BE2C (cell line): ENCODE data around the gene CYP2U1.
"Not testable (repeated sequence)": the region's sequence is repeated elsewhere in the genome, so short reads cannot be mapped to it uniquely, and the experiment has no call there.

Source experiments
- DNase-seq: peaks from one replicate; pipeline ENCODE4 v3.0.0-alpha.2; 2020
- H3K27me3 ChIP-seq: fragments of 250-450 bp; sonication (Bioruptor Pico); 2 replicates; pipeline ENCODE4 v1.5.1; 2020; ENCODE audit warnings: mild to moderate bottlenecking
- H3K36me3 ChIP-seq: fragments of 250-450 bp; sonication (Bioruptor Pico); 2 replicates; pipeline ENCODE4 v1.5.1; 2020; ENCODE audit warnings: mild to moderate bottlenecking
- H3K4me1 ChIP-seq: fragments of 250-450 bp; sonication (Bioruptor Pico); 2 replicates; pipeline ENCODE4 v1.5.1; 2020
- H3K4me3 ChIP-seq: 2 replicates; pipeline ENCODE4 v1.5.1; 2011; ENCODE audit warnings: low read depth, low read length
- H3K9me3 ChIP-seq: fragments of 250-450 bp; sonication (Bioruptor Pico); 2 replicates; pipeline ENCODE4 v1.5.1; 2020
- CTCF ChIP-seq: IDR thresholded peaks from 2 replicates; pipeline ENCODE4 v1.5.1; 2012; ENCODE audit warnings: mild to moderate bottlenecking, low read depth, low read length

The CYP2U1 gene

DNA sequence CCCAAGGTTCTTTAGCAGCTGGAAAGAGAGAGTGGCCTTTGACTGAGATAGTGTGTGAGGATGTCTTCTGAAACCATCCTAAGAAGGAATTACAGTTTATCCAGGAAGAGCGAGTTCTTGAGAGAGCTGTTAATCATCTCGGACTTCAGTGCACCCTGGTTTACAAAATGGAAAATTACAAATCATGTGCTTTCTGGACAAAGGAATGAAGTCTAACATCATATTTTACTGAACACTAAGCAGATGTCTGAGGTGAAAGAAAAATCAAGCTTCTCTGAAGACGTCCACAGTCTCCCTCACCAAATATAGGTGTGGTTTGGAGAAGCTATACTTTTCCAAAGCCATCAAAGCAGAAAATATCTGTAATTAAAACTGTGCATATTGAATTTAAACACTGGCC lies 30.8 kb upstream of the CYP2U1 start:
- H3K9me3 ChIP-seq = no peaks in the 10 kb centered on the region; the same call in 1 of the 2 replicates
- TF ChIP-seq CTCF = no peak
- DNase-seq = no peak
- peaks cover 21% of the 10 kb centered on the region for H3K27me3 ChIP-seq
- no peaks in the 10 kb centered on the region for H3K36me3 ChIP-seq
- no peaks in the 10 kb centered on the region for H3K4me1 ChIP-seq
- no peak overlapping the region for H3K4me3 ChIP-seq

GRCh38 chr4:107901213-107901934 lies 30.0 kb upstream of the CYP2U1 start:
- Histone ChIP-seq H3K4me3 (no peak overlapping the region), H3K9me3 (no peaks in the 10 kb centered on the region; the same call in 1 of the 2 replicates), H3K4me1 (no peaks in the 10 kb centered on the region), H3K27me3 (peaks cover 15% of the 10 kb centered on the region), H3K36me3 (no peaks in the 10 kb centered on the region)
- TF ChIP-seq CTCF = no peak
- DNase-seq = no peak

DNA sequence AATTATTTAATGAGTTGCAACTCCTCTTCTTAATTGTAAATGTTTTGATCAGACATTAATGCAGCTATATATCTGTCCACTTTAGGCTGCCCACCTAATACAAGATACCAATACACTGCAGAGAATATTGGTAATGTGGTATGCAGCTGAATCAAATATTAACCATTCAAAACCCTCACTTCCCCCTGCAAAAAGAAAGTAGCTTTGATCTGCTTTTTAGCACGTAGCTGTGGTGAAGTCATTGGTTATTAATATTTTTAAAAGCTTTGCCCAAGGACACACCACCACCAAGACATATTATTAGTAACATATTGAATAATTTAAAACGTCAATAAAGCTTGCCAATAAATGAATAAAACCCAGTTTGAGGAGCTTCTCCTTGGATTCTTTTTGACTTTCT lies 28.6 kb upstream of the CYP2U1 start:
- TF ChIP-seq CTCF = no peak
- Histone ChIP-seq H3K27me3 (peaks cover 17% of the 10 kb centered on the region), H3K36me3 (no peaks in the 10 kb centered on the region), H3K9me3 (no peaks in the 10 kb centered on the region; the same call in 1 of the 2 replicates), H3K4me1 (no peaks in the 10 kb centered on the region), H3K4me3 (no peak overlapping the region)
- DNase-seq = no peak

DNA sequence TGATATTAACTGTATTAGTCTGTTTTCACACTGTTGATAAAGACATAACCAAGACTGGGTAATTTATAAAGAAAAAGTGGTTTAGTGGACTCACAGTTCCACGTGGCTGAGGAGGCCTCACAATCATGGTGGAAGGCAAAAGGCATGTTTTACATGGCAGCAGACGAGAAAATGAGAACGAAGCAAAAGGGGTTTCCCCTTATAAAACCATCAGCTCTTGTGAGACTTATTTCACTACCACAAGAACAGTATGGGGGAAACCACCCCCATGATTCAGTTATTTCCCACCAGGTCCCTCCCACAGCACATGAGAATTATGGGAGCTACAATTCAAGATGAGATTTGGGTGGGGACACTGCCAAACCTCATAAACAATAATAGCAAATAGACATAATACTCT lies 26.3 kb upstream of the CYP2U1 start:
- not testable (repeated sequence) for H3K4me3 ChIP-seq, H3K9me3 ChIP-seq, DNase-seq, H3K4me1 ChIP-seq, H3K36me3 ChIP-seq
- peaks cover 18% of the 10 kb centered on the region for H3K27me3 ChIP-seq

GRCh38 chr4:107906458-107907100 lies 24.8 kb upstream of the CYP2U1 start:
- H3K4me3 ChIP-seq = no peak overlapping the region
- no peaks in the 10 kb centered on the region for H3K36me3 ChIP-seq
- no peak for TF ChIP-seq CTCF
- peaks cover 15% of the 10 kb centered on the region for H3K27me3 ChIP-seq
- DNase-seq = no peak
- no peaks in the 10 kb centered on the region for H3K4me1 ChIP-seq
- H3K9me3 ChIP-seq = no peaks in the 10 kb centered on the region

GRCh38 chr4:107908377-107908776 lies 23.0 kb upstream of the CYP2U1 start:
- DNase-seq = no peak
- no peak for TF ChIP-seq CTCF
- H3K9me3 ChIP-seq = no peaks in the 10 kb centered on the region
- H3K4me3 ChIP-seq = no peak overlapping the region
- no peaks in the 10 kb centered on the region for H3K36me3 ChIP-seq
- peaks cover 21% of the 10 kb centered on the region for H3K27me3 ChIP-seq
- H3K4me1 ChIP-seq = no peaks in the 10 kb centered on the region
